Activated CD4-positive, alpha-beta T cell treated with anti-CD3 and anti-CD28 coated beads, Interleukin-10, Interleukin-2, amounts not matched to agents 100 ng/mL and 50 ng/mL, durations not matched to agents 16 hours and 8 hours (primary cell): ENCODE results near the gene TP53AIP1.
"Not testable (repeated sequence)": the region's sequence is repeated elsewhere in the genome, so short reads cannot be mapped to it uniquely, and the experiment has no call there.

Source experiments
- DNase-seq: peaks from one replicate; pipeline ENCODE4 v3.0.0-alpha.2; 2020

Gene TP53AIP1

GRCh38 chr11:128924510-128925249 is 18.0 kb downstream of the TP53AIP1 start:
- DNase-seq = no peak

- no peak for DNase-seq
Measured at GRCh38 chr11:128924104-128924503, 18.6 kb downstream of the TP53AIP1 start.

- no peak for DNase-seq
Measured at GRCh38 chr11:128921793-128922192, 20.9 kb downstream of the TP53AIP1 start.

GRCh38 chr11:128920666-128921065 is 22.0 kb downstream of the TP53AIP1 start:
- no peak for DNase-seq

- not testable (repeated sequence) for DNase-seq
Measured at GRCh38 chr11:128919635-128920034, 23.0 kb downstream of the TP53AIP1 start.

- DNase-seq = no peak
Measured at GRCh38 chr11:128919216-128919615, 23.5 kb downstream of the TP53AIP1 start.

- DNase-seq = no peak
Measured at GRCh38 chr11:128917144-128917724, 25.4 kb downstream of the TP53AIP1 start.

- no peak for DNase-seq
Measured at GRCh38 chr11:128916681-128917080, 26.0 kb downstream of the TP53AIP1 start.

- no peak for DNase-seq
Measured at GRCh38 chr11:128916037-128916572, 26.6 kb downstream of the TP53AIP1 start.

- no peak for DNase-seq
Measured at GRCh38 chr11:128915149-128915521, 27.5 kb downstream of the TP53AIP1 start.

- DNase-seq = no peak
Measured at GRCh38 chr11:128914216-128915148, 28.2 kb downstream of the TP53AIP1 start.

GRCh38 chr11:128913806-128914205 is 28.9 kb downstream of the TP53AIP1 start:
- no peak for DNase-seq

GRCh38 chr11:128911701-128912100 is 31.0 kb downstream of the TP53AIP1 start:
- DNase-seq = no peak

- no peak for DNase-seq
Measured at GRCh38 chr11:128911239-128911638, 31.4 kb downstream of the TP53AIP1 start.

- DNase-seq = no peak
Measured at GRCh38 chr11:128910576-128910975, 32.1 kb downstream of the TP53AIP1 start.

- DNase-seq = no peak
Measured at GRCh38 chr11:128909438-128910125, 33.1 kb downstream of the TP53AIP1 start.

GRCh38 chr11:128908391-128909246 is 34.1 kb downstream of the TP53AIP1 start:
- peak; percentile 11 for DNase-seq

- no peak for DNase-seq
Measured at GRCh38 chr11:128907585-128907984, 35.1 kb downstream of the TP53AIP1 start.

- DNase-seq = no peak
Measured at GRCh38 chr11:128906185-128907050, 36.3 kb downstream of the TP53AIP1 start.

- DNase-seq = peak; percentile 39
Measured at GRCh38 chr11:128905345-128906184, 37.1 kb downstream of the TP53AIP1 start.
